IMR-90 (cell line): ENCODE data around the gene GLCE. TPM values are rescaled to one million over a fixed set of nuclear protein-coding genes. Genes with fewer than 3 reads are reported as not detected.

Experiments
- ATAC-seq: fragments of 200-7000 bp; cut with Tn5 transposase; 2 replicates; pipeline ENCODE4 v1.9.1; 2020; ENCODE audit warnings: low read depth, mild to moderate bottlenecking, moderate library complexity
- BruUV-seq: library from RNA; stranded (reverse); fragments of 400-500 nt; replicated peaks from 2 replicates; lab custom pipeline; 2021; lab: Mats Ljungman, UMichigan
- CTCF ChIA-PET: fragments of 300-600 bp; formaldehyde crosslinking; extraction: SDS; loops from one replicate; lab custom pipeline; 2021; ENCODE audit warnings: antibody characterized with exemption; lab: Yijun Ruan, JAX
- POLR2A ChIA-PET: fragments of 300-600 bp; sonication (Branson Sonifier 250); formaldehyde crosslinking; loops from one replicate; lab custom pipeline; 2022; ENCODE audit warnings: antibody characterized with exemption; ENCODE audit not compliant: unreplicated experiment; lab: Charles Lee
- DNase-seq: peaks from one replicate; pipeline ENCODE4 v3.0.0; 2013
- H2AFZ ChIP-seq: replicated peaks from 2 replicates; pipeline ENCODE3; 2013; ENCODE audit warnings: low read length, mild to moderate bottlenecking; ENCODE audit not compliant: poor library complexity
- H2AK5ac ChIP-seq: 2 replicates; pipeline ENCODE4 v1.6.1; 2013; ENCODE audit warnings: low read depth, low read length, inconsistent platforms
- H2AK9ac ChIP-seq: replicated peaks from 2 replicates; pipeline ENCODE3; 2013; ENCODE audit warnings: mild to moderate bottlenecking, low read depth, low read length, moderate library complexity; ENCODE audit not compliant: poor library complexity
- H2BK120ac ChIP-seq: 2 replicates; pipeline ENCODE4 v1.6.1; 2013; ENCODE audit warnings: low read depth, low read length, inconsistent platforms
- H2BK15ac ChIP-seq: 3 replicates; pipeline ENCODE4 v1.6.1; 2013; ENCODE audit warnings: low read depth, low read length, inconsistent platforms
- H2BK20ac ChIP-seq: 2 replicates; pipeline ENCODE4 v1.6.1; 2013; ENCODE audit warnings: low read depth, mild to moderate bottlenecking, inconsistent platforms, low read length, moderate library complexity
- H2BK5ac ChIP-seq: 2 replicates; pipeline ENCODE4 v1.6.1; 2013; ENCODE audit warnings: mild to moderate bottlenecking, low read depth, low read length, inconsistent platforms; ENCODE audit not compliant: poor library complexity, severe bottlenecking
- H3K14ac ChIP-seq: replicated peaks from 2 replicates; pipeline ENCODE4 v1.6.1; 2013; ENCODE audit warnings: low read depth, low read length, inconsistent platforms
- H3K18ac ChIP-seq: 2 replicates; pipeline ENCODE4 v1.6.1; 2013; ENCODE audit warnings: low read depth, low read length, control low read depth
- H3K23ac ChIP-seq: 2 replicates; pipeline ENCODE4 v1.6.1; 2013; ENCODE audit warnings: low read depth, low read length, inconsistent platforms
- H3K27ac ChIP-seq: 2 replicates; pipeline ENCODE4 v1.5.1; 2013; ENCODE audit warnings: mild to moderate bottlenecking, control low read depth, low read length; ENCODE audit not compliant: insufficient read depth
- H3K27me3 ChIP-seq: 2 replicates; pipeline ENCODE4 v1.6.1; 2013; ENCODE audit warnings: low read length; ENCODE audit not compliant: control insufficient read depth, insufficient read depth
- H3K36me3 ChIP-seq: 2 replicates; pipeline ENCODE4 v1.6.1; 2013; ENCODE audit warnings: low read length, mixed read lengths; ENCODE audit not compliant: control insufficient read depth, insufficient read depth
- H3K4ac ChIP-seq: 2 replicates; pipeline ENCODE4 v1.6.1; 2013; ENCODE audit warnings: low read depth, low read length, inconsistent platforms
- H3K4me1 ChIP-seq: 2 replicates; pipeline ENCODE4 v1.6.1; 2013; ENCODE audit warnings: low read length, mixed read lengths; ENCODE audit not compliant: control insufficient read depth, insufficient read depth
- H3K4me2 ChIP-seq: 2 replicates; pipeline ENCODE4 v1.6.1; 2013; ENCODE audit warnings: low read depth, mild to moderate bottlenecking, control low read depth, low read length, moderate library complexity
- H3K4me3 ChIP-seq: 2 replicates; pipeline ENCODE4 v1.5.1; 2013; ENCODE audit warnings: low read depth, mild to moderate bottlenecking, control low read depth, low read length, moderate library complexity; ENCODE audit not compliant: insufficient read depth
- H3K56ac ChIP-seq: 2 replicates; pipeline ENCODE4 v1.6.1; 2013; ENCODE audit warnings: low read length, inconsistent platforms; ENCODE audit not compliant: insufficient read depth; ENCODE audit errors: extremely low read depth
- H3K79me1 ChIP-seq, 2 experiments: 2 replicates each; pipeline ENCODE4 v1.6.1; 2013; ENCODE audit warnings: low read length in 2 of 2, inconsistent platforms in 1 of 2, low read depth in 1 of 2
- H3K9ac ChIP-seq: 2 replicates; pipeline ENCODE4 v1.6.1; 2013; ENCODE audit warnings: low read depth, low read length, control low read depth
- H3K9me1 ChIP-seq: 2 replicates; pipeline ENCODE4 v1.6.1; 2013; ENCODE audit warnings: low read length, inconsistent platforms; ENCODE audit not compliant: insufficient read depth
- H3K9me3 ChIP-seq: 2 replicates; pipeline ENCODE4 v1.6.1; 2013; ENCODE audit warnings: low read length; ENCODE audit not compliant: control insufficient read depth, insufficient read depth
- H4K20me1 ChIP-seq: 2 replicates; pipeline ENCODE4 v1.6.1; 2013; ENCODE audit warnings: low read length, inconsistent platforms; ENCODE audit not compliant: insufficient read depth
- H4K5ac ChIP-seq: 2 replicates; pipeline ENCODE4 v1.6.1; 2013; ENCODE audit warnings: mild to moderate bottlenecking, low read depth, low read length, control low read depth
- H4K8ac ChIP-seq, 2 experiments: 2 replicates each; pipeline ENCODE4 v1.6.1; 2013; ENCODE audit warnings: low read depth in 2 of 2, low read length in 2 of 2, control low read depth in 1 of 2, inconsistent platforms in 1 of 2
- H4K91ac ChIP-seq: 2 replicates; pipeline ENCODE4 v1.6.1; 2013; ENCODE audit warnings: low read depth, low read length, inconsistent platforms; ENCODE audit not compliant: insufficient read depth
- CEBPB ChIP-seq: IDR thresholded peaks from 2 replicates; pipeline ENCODE4 v1.6.1; 2012; ENCODE audit warnings: low read depth, low read length, improper control_type of control experiment
- FOS ChIP-seq: fragments of 150-350 bp; IDR thresholded peaks from 2 replicates; pipeline ENCODE4 v1.6.1; 2016; ENCODE audit warnings: low read depth, low read length
- MAFK ChIP-seq: IDR thresholded peaks from 2 replicates; pipeline ENCODE4 v1.6.1; 2012; ENCODE audit warnings: low read depth, low read length, improper control_type of control experiment
- MAZ ChIP-seq: IDR thresholded peaks from 2 replicates; pipeline ENCODE4 v1.6.1; 2012; ENCODE audit warnings: low read depth, mild to moderate bottlenecking, low read length, improper control_type of control experiment, moderate library complexity, borderline replicate concordance
- NFE2L2 ChIP-seq: fragments of 150-350 bp; IDR thresholded peaks from 2 replicates; pipeline ENCODE4 v1.6.1; 2016; ENCODE audit warnings: low read depth, mild to moderate bottlenecking, low read length
- RFX5 ChIP-seq: IDR thresholded peaks from 2 replicates; pipeline ENCODE4 v1.8.0; 2012; ENCODE audit warnings: low read depth, mild to moderate bottlenecking, low read length, moderate library complexity
- WGBS, 2 experiments: methylation state at CpG; one replicate each; pipeline versions ENCODE4 v1.1.5 to v1.1.7; 2013; ENCODE audit warnings: missing lambda C conversion rate in 2 of 2; ENCODE audit not compliant: insufficient read length in 1 of 2; ENCODE audit errors: extremely low coverage in 2 of 2; 5-methylcytosine and 5-hydroxymethylcytosine counted together
- dilution Hi-C: fragments of 300-500 bp; cut with HindIII; formaldehyde crosslinking; loops from one replicate; pipeline ENCODE4 v1.14.3; 2018; ENCODE audit warnings: low sequenced_read_pairs; ENCODE audit not compliant: unreplicated experiment
- in situ Hi-C: fragments of 300-500 bp; cut with MboI; formaldehyde crosslinking; loops from 3 replicates; pipeline ENCODE4 v1.14.3; 2019; ENCODE audit warnings: low sequenced_read_pairs, inconsistent platforms, mixed read lengths
- intact Hi-C: fragments of 100-400 bp; cut with micrococcal nuclease; formaldehyde crosslinking; loops from 2 replicates; pipeline ENCODE4 v1.10.0; 2022
- polyA plus RNA-seq, 3 experiments: library from polyadenylated mRNA; depleted of rRNA; stranded (reverse); fragments of >200 nt; gene quantifications; 2 replicates each; pipeline ENCODE4 v1.2.3, GENCODE V29; 2012; ENCODE audit warnings: low replicate concordance in 1 of 3
- total RNA-seq: library from RNA; depleted of rRNA; stranded (reverse); fragments of >200 nt; gene quantifications from 2 replicates; pipeline ENCODE4 v1.2.3, GENCODE V29; 2012; rRNA removed
- TF ChIP-seq, protein P1 (sequence below): fragments of 150-350 bp; IDR thresholded peaks from 2 replicates; pipeline ENCODE4 v1.6.1; 2016; ENCODE audit warnings: low read depth, mild to moderate bottlenecking, low read length, moderate library complexity, borderline replicate concordance

Gene GLCE
- total and polyA plus RNA-seq, 2 of the 4 experiments (the other 2 are of a cell fraction), result 15.3 to 29.6 TPM

DNA sequence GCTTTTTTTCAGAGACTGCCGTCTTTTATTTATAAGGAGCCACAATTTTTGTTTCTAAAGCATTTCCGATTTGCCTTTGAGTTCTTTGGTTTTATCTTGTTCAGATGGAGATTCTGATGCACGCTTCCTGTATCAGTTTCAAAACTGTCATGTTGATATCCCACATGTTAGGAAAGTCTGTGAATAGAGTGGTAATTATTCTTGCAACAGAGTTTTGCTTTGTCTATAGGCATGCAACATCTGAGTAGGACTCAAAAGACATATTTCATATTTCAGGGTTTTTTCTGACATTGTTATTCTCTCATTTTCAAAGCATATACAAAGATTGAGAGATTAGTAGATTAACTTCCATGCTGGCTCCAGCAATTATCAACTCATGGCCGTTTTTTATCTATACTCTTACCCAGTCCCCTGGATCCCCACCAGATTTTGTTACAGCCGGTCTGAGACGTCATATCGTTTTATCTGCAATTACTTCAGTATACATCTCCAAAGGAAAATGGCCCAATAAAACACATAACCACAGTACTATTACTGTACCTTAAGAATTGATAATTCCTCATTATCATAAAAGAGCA is 160.6 kb downstream of the GLCE start:
- Histone ChIP-seq H4K20me1 (no peaks in the 10 kb centered on the region), H3K9me3 (no peaks in the 10 kb centered on the region), H3K9me1 (peaks cover 11% of the 10 kb centered on the region; the same call in 1 of the 2 replicates), H3K4me3 (no peak overlapping the region), H3K23ac (no peak overlapping the region), H4K5ac (no peak overlapping the region), H2AK5ac (no peak overlapping the region), H3K4me2 (peak overlapping the region; percentile 14; the same call in 1 of the 2 replicates), H2BK15ac (no peak overlapping the region), H2AFZ (no peak overlapping the region), H4K8ac (no peak overlapping the region), H3K27ac (no peak overlapping the region; the same call in 1 of the 2 replicates), H3K56ac (no peak overlapping the region), H3K79me1 (no peaks in the 10 kb centered on the region), H3K4ac (no peak overlapping the region), H3K9ac (no peak overlapping the region), H2AK9ac (no peak overlapping the region), H2BK5ac (no peak overlapping the region), H2BK20ac (no peak overlapping the region), H2BK120ac (no peak overlapping the region), H3K36me3 (no peaks in the 10 kb centered on the region), H3K27me3 (no peaks in the 10 kb centered on the region; the same call in 1 of the 2 replicates), H4K91ac (no peak overlapping the region), H3K18ac (no peak overlapping the region), H3K4me1 (peaks cover 17% of the 10 kb centered on the region), H3K14ac (no peak overlapping the region)
- ChIA-PET POLR2A (no interaction called here), CTCF (no interaction called here)
- WGBS, 2 experiments, result 17% methylated on average over 4 of the region's 7 CpGs; no CpG with 5 or more reads in 1 of the 2 experiments
- in situ Hi-C loops (no loop called here), dilution Hi-C loops (no loop called here), intact Hi-C loops (no loop called here)
- DNase-seq (peak; percentile 60), ATAC-seq (peak; percentile 43)
- TF ChIP-seq MAZ (no peak), RFX5 (no peak), MAFK (no peak), NFE2L2 (no peak), CEBPB (peak; percentile 41; the same call in 1 of the 2 replicates), FOS (no peak)
- TF ChIP-seq, protein P1, sequence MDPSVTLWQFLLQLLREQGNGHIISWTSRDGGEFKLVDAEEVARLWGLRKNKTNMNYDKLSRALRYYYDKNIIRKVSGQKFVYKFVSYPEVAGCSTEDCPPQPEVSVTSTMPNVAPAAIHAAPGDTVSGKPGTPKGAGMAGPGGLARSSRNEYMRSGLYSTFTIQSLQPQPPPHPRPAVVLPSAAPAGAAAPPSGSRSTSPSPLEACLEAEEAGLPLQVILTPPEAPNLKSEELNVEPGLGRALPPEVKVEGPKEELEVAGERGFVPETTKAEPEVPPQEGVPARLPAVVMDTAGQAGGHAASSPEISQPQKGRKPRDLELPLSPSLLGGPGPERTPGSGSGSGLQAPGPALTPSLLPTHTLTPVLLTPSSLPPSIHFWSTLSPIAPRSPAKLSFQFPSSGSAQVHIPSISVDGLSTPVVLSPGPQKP, result no peak
- BruUV-seq, result no TSS peak

Other genes starting within 250 kb of the GLCE start
- 3.0 and 3.3 TPM in 2 replicates for gene SPESP1, start 230.1 kb upstream of the GLCE start, total RNA-seq
- gene SPESP1, start 230.1 kb upstream of the GLCE start, polyA plus RNA-seq (2012; rRNA removed), result 2.9 TPM in 2 replicates
- gene NOX5, start 145.9 kb upstream of the GLCE start, total RNA-seq, result under 0.01 TPM in 1 of 2 replicates, not detected in the other
- gene NOX5, start 145.9 kb upstream of the GLCE start, polyA plus RNA-seq (2012; rRNA removed), result 0.07 and 0.20 TPM in 2 replicates
- 2.7 and 3.3 TPM in 2 replicates for gene PAQR5, start 138.3 kb downstream of the GLCE start, total RNA-seq
- 2.3 and 3.1 TPM in 2 replicates for gene PAQR5, start 138.3 kb downstream of the GLCE start, polyA plus RNA-seq (2012; rRNA removed)